ENCODE results near the gene POP7. TPM values are rescaled to one million over a fixed set of nuclear protein-coding genes. Genes with fewer than 3 reads are reported as not detected.
A peak's percentile ranks its signal among the peaks of the same experiment; 100 is the strongest.

The POP7 gene
- total and polyA plus RNA-seq, 2 donors (not counting 1 experiment from before 2014, with no cell fraction given): 14.4 to 15.2 TPM

DNA sequence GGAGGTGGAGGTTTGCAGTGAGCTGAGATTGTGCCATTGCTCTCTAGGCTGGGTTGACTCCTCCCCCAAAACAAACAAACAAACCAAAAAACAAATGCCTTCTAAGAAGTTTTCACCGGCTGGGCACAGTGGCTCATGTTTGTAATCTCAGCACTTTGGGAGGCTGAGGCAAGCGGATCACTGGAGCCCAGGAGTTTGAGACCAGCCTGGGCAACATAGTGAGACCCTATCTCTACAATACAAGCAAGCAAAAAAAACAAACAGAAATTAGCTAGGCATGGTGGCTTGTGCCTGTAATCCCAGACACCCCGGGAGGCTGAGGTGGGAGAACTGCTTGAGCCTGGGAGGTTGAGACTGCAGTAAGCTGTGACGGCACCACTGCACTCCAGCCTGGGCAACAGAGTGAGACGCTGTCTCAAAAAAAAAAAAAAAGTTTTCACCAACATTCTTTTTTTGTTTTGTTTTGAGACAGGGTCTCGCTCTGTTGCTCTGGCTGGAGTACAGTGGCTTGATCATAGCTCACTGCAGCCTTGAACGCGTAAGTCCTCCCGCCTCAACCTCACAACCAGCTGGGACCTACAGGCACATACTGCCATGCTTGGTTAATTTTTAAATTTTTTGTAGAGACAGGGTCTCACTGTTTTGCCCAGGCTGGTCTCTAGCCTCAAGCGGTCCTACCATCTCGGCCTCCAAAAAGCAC, 26.2 kb downstream of the POP7 start:
- H3K27ac ChIP-seq (ENCODE audit: low read length in 2 of 2): no peak overlapping the region
- no peak overlapping the region for H3K4me3 Mint-ChIP-seq
- no peak overlapping the region for H3K27ac Mint-ChIP-seq
- 53% methylated on average over 8 of the region's 11 CpGs for WGBS (ENCODE audit: insufficient coverage)
- intact Hi-C loops (cut with micrococcal nuclease): no loop called here
- ATAC-seq (ENCODE audit: low read depth): peak; percentile 24
- H3K9me3 ChIP-seq (ENCODE audit: control extremely low read depth in 1 of 3, control insufficient read depth in 2 of 3, insufficient read depth in 1 of 3, low read length in 2 of 3): no peaks in the 10 kb centered on the region
- no peak overlapping the region for H3K9ac ChIP-seq (ENCODE audit: low read length)
- H3K4me3 ChIP-seq (ENCODE audit: control extremely low read depth in 1 of 5, extremely low read depth in 1 of 5, insufficient read depth in 1 of 5, low read depth in 2 of 5, low read length in 4 of 5): no peak overlapping the region
- H3K36me3 ChIP-seq (replicated peaks in 1 of 2; ENCODE audit: control extremely low read depth in 1 of 2, control insufficient read depth in 1 of 2, extremely low read depth in 1 of 2, insufficient read depth in 2 of 2, low read length in 1 of 2): no peaks in the 10 kb centered on the region
- no peak overlapping the region for H2AFZ ChIP-seq (ENCODE audit: insufficient read depth, low read depth, low read length, poor library complexity, severe bottlenecking)
- no peaks in the 10 kb centered on the region for H4K20me1 ChIP-seq (ENCODE audit: control insufficient read depth, insufficient read depth, low read length, poor library complexity, severe bottlenecking)
- TF ChIP-seq EZH2 (IDR thresholded peaks at IDR 0.05; ENCODE audit: borderline replicate concordance, insufficient read depth, low read depth, low read length, poor library complexity, severe bottlenecking): no peak
- TF ChIP-seq, protein P1, sequence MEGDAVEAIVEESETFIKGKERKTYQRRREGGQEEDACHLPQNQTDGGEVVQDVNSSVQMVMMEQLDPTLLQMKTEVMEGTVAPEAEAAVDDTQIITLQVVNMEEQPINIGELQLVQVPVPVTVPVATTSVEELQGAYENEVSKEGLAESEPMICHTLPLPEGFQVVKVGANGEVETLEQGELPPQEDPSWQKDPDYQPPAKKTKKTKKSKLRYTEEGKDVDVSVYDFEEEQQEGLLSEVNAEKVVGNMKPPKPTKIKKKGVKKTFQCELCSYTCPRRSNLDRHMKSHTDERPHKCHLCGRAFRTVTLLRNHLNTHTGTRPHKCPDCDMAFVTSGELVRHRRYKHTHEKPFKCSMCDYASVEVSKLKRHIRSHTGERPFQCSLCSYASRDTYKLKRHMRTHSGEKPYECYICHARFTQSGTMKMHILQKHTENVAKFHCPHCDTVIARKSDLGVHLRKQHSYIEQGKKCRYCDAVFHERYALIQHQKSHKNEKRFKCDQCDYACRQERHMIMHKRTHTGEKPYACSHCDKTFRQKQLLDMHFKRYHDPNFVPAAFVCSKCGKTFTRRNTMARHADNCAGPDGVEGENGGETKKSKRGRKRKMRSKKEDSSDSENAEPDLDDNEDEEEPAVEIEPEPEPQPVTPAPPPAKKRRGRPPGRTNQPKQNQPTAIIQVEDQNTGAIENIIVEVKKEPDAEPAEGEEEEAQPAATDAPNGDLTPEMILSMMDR (IDR thresholded peaks at IDR 0.05): no peak
- peaks cover 9% of the 10 kb centered on the region for H3K4me1 Mint-ChIP-seq
- peaks cover 0 to 13% of the 10 kb centered on the region in 2 donors for H3K4me1 ChIP-seq (ENCODE audit: control insufficient read depth in 2 of 2, insufficient read depth in 2 of 2, low read length in 2 of 2)
- H3K27me3 Mint-ChIP-seq: peaks cover 17% of the 10 kb centered on the region
- no peak overlapping the region for H3K4me2 ChIP-seq (replicated peaks; ENCODE audit: low read depth, low read length, poor library complexity, severe bottlenecking)
- peaks cover 0 to 9% (median 2%) of the 10 kb centered on the region in 4 experiments for H3K27me3 ChIP-seq (replicated peaks in 1 of 4; ENCODE audit: control extremely low read depth in 1 of 4, control insufficient read depth in 3 of 4, insufficient read depth in 4 of 4, low read length in 3 of 4)
- POLR2A ChIA-PET: interaction anchor here (0.7 to 0.8 kb wide), 2 partner anchors 37 to 53 kb away, joined by 3 read pairs; no protein-coding TSS in a partner anchor
- H3K9me3 Mint-ChIP-seq (ENCODE audit: insufficient read depth): no peaks in the 10 kb centered on the region
- H3K79me2 ChIP-seq (ENCODE audit: control insufficient read depth, insufficient read depth, low read length): no peaks in the 10 kb centered on the region
- DNase-seq: no peak
- CTCF ChIA-PET: interaction anchor here (1.0 kb wide), 2 partner anchors 16 to 69 kb away, joined by 3 read pairs; no protein-coding TSS in a partner anchor

DNA sequence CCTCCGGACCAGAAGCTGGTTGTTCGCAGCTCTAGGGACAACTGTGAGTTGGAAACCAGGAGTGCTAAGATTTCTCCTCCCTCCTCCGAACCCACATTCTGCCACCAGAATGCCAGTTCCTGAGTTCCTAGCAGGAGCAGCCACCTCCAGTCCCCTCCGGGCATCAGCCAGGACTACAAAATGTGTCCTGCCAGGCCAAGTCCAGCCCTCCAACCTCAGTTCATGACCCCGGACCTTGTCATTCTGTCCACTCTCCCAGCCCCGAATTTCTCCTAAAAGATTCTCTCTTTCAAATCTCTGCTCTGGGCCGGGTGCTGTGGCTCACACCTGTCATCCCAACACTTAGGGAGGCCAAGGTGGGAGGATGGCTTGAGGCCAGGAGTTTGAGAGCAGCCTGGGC, 29.8 kb downstream of the POP7 start:
- intact Hi-C loops (cut with micrococcal nuclease): no loop called here
- H3K79me2 ChIP-seq (ENCODE audit: control insufficient read depth, insufficient read depth, low read length): no peaks in the 10 kb centered on the region
- peaks cover 0 to 13% of the 10 kb centered on the region in 2 donors for H3K4me1 ChIP-seq (ENCODE audit: control insufficient read depth in 2 of 2, insufficient read depth in 2 of 2, low read length in 2 of 2)
- H3K27me3 Mint-ChIP-seq: peaks cover 5% of the 10 kb centered on the region
- H3K9me3 Mint-ChIP-seq (ENCODE audit: insufficient read depth): no peaks in the 10 kb centered on the region
- ChIA-PET POLR2A (no interaction called here), CTCF (interaction anchor here (1.1 kb wide), 1 partner anchor 605 kb away, joined by 3 read pairs; no protein-coding TSS in a partner anchor)
- no peak overlapping the region for H3K4me3 ChIP-seq (ENCODE audit: control extremely low read depth in 1 of 5, extremely low read depth in 1 of 5, insufficient read depth in 1 of 5, low read depth in 2 of 5, low read length in 4 of 5)
- no peak for TF ChIP-seq EZH2 (IDR thresholded peaks at IDR 0.05; ENCODE audit: borderline replicate concordance, insufficient read depth, low read depth, low read length, poor library complexity, severe bottlenecking)
- TF ChIP-seq, protein P1 (IDR thresholded peaks at IDR 0.05): no peak
- no peak overlapping the region for H3K27ac Mint-ChIP-seq
- H4K20me1 ChIP-seq (ENCODE audit: control insufficient read depth, insufficient read depth, low read length, poor library complexity, severe bottlenecking): no peaks in the 10 kb centered on the region
- no peak for ATAC-seq (ENCODE audit: low read depth)
- H3K9me3 ChIP-seq (ENCODE audit: control extremely low read depth in 1 of 3, control insufficient read depth in 2 of 3, insufficient read depth in 1 of 3, low read length in 2 of 3): no peaks in the 10 kb centered on the region
- peaks cover 9% of the 10 kb centered on the region for H3K4me1 Mint-ChIP-seq
- WGBS (ENCODE audit: insufficient coverage): 94% methylated on average over 3 of the region's 7 CpGs
- no peak overlapping the region for H3K9ac ChIP-seq (ENCODE audit: low read length)
- H3K27ac ChIP-seq (ENCODE audit: low read length in 2 of 2): no peak overlapping the region
- DNase-seq: no peak
- no peak overlapping the region for H3K4me3 Mint-ChIP-seq
- no peak overlapping the region for H2AFZ ChIP-seq (ENCODE audit: insufficient read depth, low read depth, low read length, poor library complexity, severe bottlenecking)
- no peak overlapping the region for H3K4me2 ChIP-seq (replicated peaks; ENCODE audit: low read depth, low read length, poor library complexity, severe bottlenecking)
- no peaks in the 10 kb centered on the region for H3K36me3 ChIP-seq (replicated peaks in 1 of 2; ENCODE audit: control extremely low read depth in 1 of 2, control insufficient read depth in 1 of 2, extremely low read depth in 1 of 2, insufficient read depth in 2 of 2, low read length in 1 of 2)
- H3K27me3 ChIP-seq (replicated peaks in 1 of 4; ENCODE audit: control extremely low read depth in 1 of 4, control insufficient read depth in 3 of 4, insufficient read depth in 4 of 4, low read length in 3 of 4): peaks cover 0 to 2% (median 0%) of the 10 kb centered on the region in 4 experiments
